RWPE2 (cell line): ENCODE data around the gene PTPMT1.

ENCODE experiments used
- ATAC-seq: fragments of 200-7000 bp; cut with Tn5 transposase; 3 replicates; pipeline ENCODE4 v1.9.1; 2021; ENCODE audit warnings: low read depth
- DNase-seq: peaks from one replicate; pipeline ENCODE4 v3.0.0-alpha.2; 2020; ENCODE audit warnings: low spot score
- H3K27ac ChIP-seq: fragments of 450-650 bp; 2 replicates; pipeline ENCODE4 v1.5.1; 2017; ENCODE audit warnings: mild to moderate bottlenecking; ENCODE audit not compliant: poor library complexity, severe bottlenecking
- H3K27me3 ChIP-seq: fragments of 250-450 bp; sonication (Bioruptor Pico); 2 replicates; pipeline ENCODE4 v1.5.1; 2021; ENCODE audit warnings: mild to moderate bottlenecking, moderate library complexity; ENCODE audit not compliant: insufficient read depth, poor library complexity, severe bottlenecking
- H3K36me3 ChIP-seq: fragments of 250-450 bp; sonication (Bioruptor Pico); 2 replicates; pipeline ENCODE4 v1.5.1; 2020; ENCODE audit warnings: low read depth, mild to moderate bottlenecking, moderate library complexity
- H3K4me1 ChIP-seq: fragments of 250-450 bp; sonication (Bioruptor Pico); 2 replicates; pipeline ENCODE4 v1.5.1; 2021; ENCODE audit warnings: mild to moderate bottlenecking, moderate library complexity; ENCODE audit not compliant: insufficient read depth, poor library complexity, severe bottlenecking
- H3K4me3 ChIP-seq: fragments of 250-450 bp; sonication (Bioruptor Pico); 2 replicates; pipeline ENCODE4 v1.5.1; 2021; ENCODE audit warnings: mild to moderate bottlenecking, moderate library complexity; ENCODE audit not compliant: severe bottlenecking
- H3K9me3 ChIP-seq: fragments of 250-450 bp; sonication (Bioruptor Pico); 2 replicates; pipeline ENCODE4 v1.5.1; 2021; ENCODE audit warnings: mild to moderate bottlenecking, moderate library complexity; ENCODE audit not compliant: severe bottlenecking
- CTCF ChIP-seq: fragments of 450-650 bp; IDR thresholded peaks from one replicate; pipeline ENCODE4 v1.5.1; 2017; ENCODE audit warnings: mild to moderate bottlenecking, moderate library complexity; ENCODE audit not compliant: poor library complexity, severe bottlenecking

PTPMT1 gene

DNA sequence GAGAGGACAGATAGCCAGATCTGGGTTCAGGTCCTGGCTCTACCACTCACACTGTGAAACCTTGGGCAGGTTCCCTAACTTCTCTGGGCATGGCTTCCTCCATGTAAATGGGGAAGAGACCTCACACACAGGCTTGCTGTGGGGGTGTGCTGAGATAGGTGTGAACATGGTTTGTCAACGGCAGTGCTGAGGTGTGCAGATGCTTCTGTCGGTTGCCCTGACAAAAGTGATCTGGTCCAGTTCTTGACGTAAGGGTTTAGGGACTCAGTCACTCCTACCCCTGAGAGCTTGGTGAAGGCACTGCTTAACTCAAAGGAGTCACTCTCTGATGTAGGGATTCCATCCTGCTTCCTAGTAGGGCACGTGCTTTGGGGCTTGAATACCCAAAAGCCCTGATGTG, 26.9 kb downstream of the PTPMT1 start:
- no peak overlapping the region for H3K27ac ChIP-seq

GRCh38 chr11:47592970-47593369, 27.6 kb downstream of the PTPMT1 start:
- Histone ChIP-seq H3K27ac (no peak overlapping the region), H3K9me3 (no peaks in the 10 kb centered on the region), H3K4me1 (no peaks in the 10 kb centered on the region), H3K27me3 (peaks cover 37% of the 10 kb centered on the region), H3K4me3 (no peak overlapping the region), H3K36me3 (no peaks in the 10 kb centered on the region)
- ATAC-seq (no peak), DNase-seq (no peak)
- TF ChIP-seq CTCF, result no peak

More for the DNA sequence above, 26.9 kb downstream of the PTPMT1 start:
- ATAC-seq (no peak), DNase-seq (no peak)
- peaks cover 37% of the 10 kb centered on the region for H3K27me3 ChIP-seq
- no peaks in the 10 kb centered on the region for H3K9me3 ChIP-seq
- no peaks in the 10 kb centered on the region for H3K36me3 ChIP-seq
- no peaks in the 10 kb centered on the region for H3K4me1 ChIP-seq
- no peak for TF ChIP-seq CTCF
- no peak overlapping the region for H3K4me3 ChIP-seq

DNA sequence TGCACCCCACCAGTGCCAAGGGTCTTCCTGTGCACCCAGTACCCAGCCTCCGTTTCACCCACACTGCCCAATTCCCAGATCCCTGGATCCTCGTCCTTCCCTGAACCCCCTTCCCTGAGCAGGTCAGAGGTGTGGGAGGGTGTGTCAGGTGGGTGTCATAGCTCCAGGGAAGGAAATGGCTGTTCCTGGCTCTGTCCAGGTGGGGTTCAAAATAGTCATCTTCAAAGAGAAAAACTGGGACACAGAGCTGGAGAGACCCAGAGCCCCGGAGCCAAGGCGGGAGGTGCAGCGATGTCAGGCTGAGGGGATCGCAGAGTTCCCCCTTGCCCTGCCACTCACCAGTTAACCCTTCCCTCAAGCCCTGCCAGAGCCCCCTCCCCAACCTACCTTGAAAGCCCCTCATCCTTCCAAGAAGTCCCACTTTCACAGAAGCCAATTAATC, 28.1 kb downstream of the PTPMT1 start:
- Histone ChIP-seq H3K4me3 (no peak overlapping the region), H3K36me3 (no peaks in the 10 kb centered on the region), H3K27ac (no peak overlapping the region), H3K4me1 (no peaks in the 10 kb centered on the region), H3K9me3 (no peaks in the 10 kb centered on the region), H3K27me3 (peaks cover 37% of the 10 kb centered on the region)
- no peak for TF ChIP-seq CTCF
- ATAC-seq (peak; percentile 15; the same call in 1 of the 3 replicates), DNase-seq (no peak)

DNA sequence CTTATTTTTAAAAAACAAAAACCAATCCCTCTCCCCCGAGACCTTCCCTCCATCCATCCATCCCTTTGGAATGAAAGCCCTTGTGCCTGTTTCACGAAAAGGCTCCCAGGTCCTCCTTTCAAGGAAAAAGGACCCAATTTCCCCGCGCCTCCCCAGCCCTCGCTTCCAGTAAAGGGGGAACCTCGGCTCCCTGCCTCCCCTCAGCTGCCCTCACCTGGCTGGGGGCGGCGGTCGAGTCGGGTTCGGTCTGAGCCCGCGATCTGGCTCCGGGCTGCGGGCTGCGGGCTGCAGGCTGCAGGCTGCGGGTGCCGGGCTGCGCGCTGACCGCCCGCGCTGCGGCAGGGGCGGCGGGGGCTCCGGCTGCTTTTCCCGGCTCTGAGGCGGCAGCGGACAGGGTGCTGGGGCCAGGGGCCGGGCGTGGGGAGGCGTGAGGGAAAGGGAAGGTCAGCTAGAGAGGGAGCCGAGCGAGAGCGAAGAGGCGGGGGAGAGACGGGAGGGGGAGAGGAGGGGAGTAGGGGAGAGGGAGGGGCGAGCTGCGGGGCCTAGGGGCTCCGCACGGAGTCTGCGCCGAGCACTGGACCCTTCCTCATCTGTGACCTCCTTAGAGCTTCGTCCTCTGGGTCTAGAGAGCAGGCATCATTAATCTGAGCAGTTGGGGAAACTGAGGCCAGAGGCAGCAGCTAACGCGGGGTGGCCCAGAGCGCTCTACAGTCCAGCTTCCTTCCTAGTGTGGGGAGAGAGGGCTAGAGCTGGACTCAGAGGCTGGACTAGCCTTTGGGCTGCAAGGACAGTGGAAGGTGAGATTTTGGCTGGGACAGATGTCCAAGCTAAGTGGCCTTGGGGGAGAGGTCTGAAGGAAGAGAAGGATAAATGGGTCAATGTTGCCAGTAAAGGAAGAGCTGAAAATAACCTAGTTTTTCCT, 28.8 kb downstream of the PTPMT1 start, which contains the start of gene C1QTNF4:
Gene C1QTNF4, minus strand, starts transcription at position 478 of the 922 bp plus-strand sequence. CDS start 3,601 bp downstream, outside the sequence.
- DNase-seq (no peak), ATAC-seq (peak; percentile 43; the same call in 2 of the 3 replicates)
- H3K36me3 ChIP-seq, result no peaks in the 10 kb centered on the region
- H3K4me1 ChIP-seq, result no peaks in the 10 kb centered on the region
- no peak within 1 kb of the TSS for H3K27ac ChIP-seq
- peaks cover 36% of the 10 kb centered on the region for H3K27me3 ChIP-seq
- no peaks in the 10 kb centered on the region for H3K9me3 ChIP-seq
- H3K4me3 ChIP-seq, result peak within 1 kb of the TSS; percentile 17
- no peak for TF ChIP-seq CTCF
